8988T (cell line): ENCODE results near the gene HSF5.
"Not testable (repeated sequence)": the region's sequence is repeated elsewhere in the genome, so short reads cannot be mapped to it uniquely, and the experiment has no call there.

ENCODE experiments used
- DNase-seq: peaks from one replicate; pipeline ENCODE4 v3.0.0; 2011

The HSF5 gene

GRCh38 chr17:58412064-58412703 is 76.0 kb downstream of the HSF5 start:
- no peak for DNase-seq

GRCh38 chr17:58411408-58411894 is 76.8 kb downstream of the HSF5 start:
- DNase-seq = no peak

DNA sequence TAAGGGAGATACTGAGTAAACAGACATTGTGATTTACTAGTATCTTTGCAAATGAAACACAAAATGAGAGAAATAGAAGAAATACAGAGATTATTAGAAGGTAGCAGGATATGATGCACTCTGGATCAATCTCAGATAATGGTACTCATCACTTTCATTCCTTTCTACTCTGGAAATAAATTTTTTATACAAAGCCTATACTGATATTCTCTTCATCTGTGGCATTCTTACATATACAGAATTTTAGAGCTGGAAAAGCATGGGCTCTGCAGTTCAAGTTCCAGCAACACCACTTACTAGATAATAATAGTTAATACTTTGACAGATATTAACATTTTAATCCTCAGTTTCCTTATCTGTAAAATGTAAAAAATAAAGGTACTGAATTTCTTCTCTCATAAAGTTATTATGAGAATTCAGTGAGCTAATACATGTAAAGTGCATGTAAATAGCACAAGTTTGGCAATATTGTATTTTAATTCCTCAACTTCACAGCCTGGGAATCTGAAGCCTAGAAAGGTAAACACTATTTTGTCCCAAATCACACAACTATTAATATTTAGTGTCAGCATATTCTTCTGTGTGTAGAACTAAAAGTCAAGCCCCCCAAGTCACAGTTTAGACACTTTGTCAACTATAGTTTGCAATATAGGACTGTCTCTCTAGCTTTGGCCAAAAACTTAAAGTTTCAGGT is 77.3 kb downstream of the HSF5 start:
- no peak for DNase-seq

GRCh38 chr17:58409432-58409831 is 78.8 kb downstream of the HSF5 start:
- DNase-seq = no peak

GRCh38 chr17:58403311-58403710 is 84.9 kb downstream of the HSF5 start:
- no peak for DNase-seq

DNA sequence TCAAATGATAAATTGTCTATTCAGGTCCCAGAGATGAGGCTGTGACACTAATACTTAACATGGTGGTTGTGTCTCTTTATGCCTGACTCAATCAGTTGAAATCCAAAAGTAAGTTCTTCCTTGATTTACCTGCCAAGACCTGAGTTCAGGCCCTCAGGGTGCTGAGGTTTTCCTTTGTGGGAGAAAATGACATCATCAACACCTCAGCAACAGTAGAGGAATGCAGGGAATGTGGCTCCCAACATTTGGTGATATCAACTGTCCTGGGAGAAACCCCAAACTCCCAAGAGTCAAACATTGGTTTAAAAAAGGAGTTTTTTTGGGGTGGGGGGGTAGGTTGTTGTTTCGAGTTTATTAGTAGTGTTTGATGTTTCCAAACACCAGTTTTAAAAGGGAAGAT is 85.5 kb downstream of the HSF5 start:
- DNase-seq = no peak

DNA sequence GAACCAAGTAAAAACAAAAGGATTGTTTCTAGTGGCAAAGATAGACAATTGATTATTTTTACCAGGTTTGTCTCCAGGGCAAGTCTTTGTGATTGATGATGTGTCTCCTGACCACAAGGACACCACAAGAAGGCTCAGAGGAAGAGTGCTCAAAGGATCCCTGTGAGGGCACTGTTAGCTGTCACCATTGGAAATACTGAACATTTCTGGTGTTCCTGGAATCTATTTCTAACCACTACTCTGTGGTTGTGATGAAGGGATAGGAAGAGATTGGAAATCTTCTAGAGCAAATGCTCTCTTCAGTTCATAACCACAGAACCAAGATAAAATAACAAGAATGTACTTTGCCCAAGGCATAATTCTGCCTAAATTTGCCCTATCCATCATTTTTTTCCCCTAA is 86.2 kb downstream of the HSF5 start:
- DNase-seq = no peak

DNA sequence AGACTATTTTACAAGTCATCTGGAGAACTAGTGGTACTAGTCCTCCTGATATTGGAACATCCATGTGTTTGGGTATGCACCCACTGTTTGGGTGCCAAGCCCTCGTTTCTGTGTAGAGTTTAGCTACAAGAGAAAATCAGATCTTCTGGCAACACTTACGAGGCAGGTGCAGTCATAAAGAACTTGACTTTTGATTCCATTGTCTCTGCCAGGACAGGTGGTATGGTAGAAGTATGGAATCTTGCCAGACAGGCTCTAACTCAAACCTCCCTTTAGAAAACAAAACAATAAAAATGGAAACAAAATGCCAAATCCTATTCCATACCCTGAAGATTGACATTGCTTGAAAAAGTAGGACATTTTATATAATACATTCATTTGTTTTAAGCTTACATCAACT is 86.9 kb downstream of the HSF5 start:
- no peak for DNase-seq

DNA sequence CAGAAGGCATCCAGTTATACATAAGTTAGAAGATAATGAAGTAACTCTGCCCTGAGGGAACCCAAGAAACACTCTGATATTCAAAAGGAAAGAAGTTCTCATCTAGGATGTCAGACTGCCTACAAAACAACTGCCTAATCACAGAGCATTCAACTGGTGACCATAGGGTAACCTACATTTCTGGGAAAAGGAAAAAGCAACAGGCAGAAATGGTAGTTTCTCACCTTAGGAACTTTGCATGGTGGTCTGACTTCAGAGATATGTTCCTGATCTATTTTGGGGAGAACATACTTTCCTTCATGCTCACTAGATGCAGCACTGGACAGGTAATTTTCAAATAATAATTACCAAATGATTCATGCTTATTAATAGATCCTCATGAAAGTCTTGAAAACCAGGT is 87.4 kb downstream of the HSF5 start:
- no peak for DNase-seq

DNA sequence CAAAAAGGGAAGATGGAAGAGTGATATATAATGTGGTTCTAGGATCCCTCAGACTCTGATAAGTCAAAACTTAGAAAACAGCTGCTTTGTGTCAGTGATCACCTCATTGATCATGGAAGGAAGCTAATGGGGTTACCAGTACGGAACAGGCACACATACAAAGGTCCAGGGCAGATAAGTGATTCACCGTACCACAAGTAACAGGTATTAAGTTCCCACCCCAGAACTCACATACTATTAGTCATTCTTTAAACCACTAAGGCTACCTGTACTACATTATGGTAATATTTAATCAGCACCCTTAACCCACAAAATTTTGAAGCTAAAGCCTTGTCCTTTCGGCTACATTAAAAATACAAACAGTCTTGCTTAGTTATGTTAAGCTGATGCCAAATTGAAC is 88.2 kb downstream of the HSF5 start:
- no peak for DNase-seq

DNA sequence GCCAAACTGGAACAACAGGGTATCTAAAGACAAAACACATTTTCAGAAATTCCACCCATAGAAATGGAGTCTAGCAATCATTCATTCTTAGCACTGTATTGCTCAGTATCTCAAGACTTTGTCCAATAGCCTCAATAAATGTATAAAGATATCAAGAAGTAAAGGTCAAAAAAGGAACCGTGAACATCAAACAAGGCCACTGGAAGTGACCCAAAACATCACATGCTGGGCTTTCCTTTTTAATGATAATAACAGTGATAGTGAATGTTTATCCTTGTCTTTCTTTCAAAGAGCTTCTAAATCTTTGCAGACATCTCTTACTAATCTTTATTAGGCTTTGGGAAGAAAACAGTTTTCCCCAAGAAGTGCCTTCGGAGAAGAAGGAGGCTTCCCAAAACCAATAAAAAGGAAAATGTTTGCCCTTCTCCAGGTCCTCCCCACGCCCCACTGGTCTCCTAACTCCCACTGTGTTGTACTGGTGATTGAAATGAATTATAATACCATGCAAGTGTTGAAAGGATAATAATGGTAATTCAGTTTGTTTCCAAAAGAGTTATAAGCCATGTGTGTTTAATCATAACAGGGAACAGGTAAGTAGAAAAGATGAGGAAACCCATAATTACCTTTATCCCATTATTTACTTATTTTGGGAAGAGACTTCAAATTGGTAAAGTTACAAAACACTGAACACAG is 89.5 kb downstream of the HSF5 start:
- DNase-seq = no peak

DNA sequence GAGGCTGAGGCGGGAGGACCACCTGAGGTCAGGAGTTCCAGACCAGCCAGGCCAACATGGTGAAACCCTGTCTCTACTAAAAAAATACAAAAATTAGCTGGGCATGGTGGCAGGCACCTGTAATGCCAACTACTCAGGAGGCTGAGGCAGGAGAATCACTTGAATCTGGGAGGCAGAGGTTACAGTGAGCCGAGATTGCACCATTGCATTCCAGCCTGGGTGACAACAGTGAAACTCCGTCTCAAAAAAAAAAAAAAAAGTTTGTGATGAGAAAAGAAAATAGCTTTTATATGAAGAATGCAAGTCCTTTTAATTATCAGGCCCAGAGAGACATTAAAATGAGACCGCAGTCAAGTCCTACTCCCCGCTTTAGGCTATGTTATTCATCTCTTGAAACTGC is 90.8 kb downstream of the HSF5 start:
- not testable (repeated sequence) for DNase-seq

GRCh38 chr17:58396173-58396572 is 92.0 kb downstream of the HSF5 start:
- DNase-seq = no peak

DNA sequence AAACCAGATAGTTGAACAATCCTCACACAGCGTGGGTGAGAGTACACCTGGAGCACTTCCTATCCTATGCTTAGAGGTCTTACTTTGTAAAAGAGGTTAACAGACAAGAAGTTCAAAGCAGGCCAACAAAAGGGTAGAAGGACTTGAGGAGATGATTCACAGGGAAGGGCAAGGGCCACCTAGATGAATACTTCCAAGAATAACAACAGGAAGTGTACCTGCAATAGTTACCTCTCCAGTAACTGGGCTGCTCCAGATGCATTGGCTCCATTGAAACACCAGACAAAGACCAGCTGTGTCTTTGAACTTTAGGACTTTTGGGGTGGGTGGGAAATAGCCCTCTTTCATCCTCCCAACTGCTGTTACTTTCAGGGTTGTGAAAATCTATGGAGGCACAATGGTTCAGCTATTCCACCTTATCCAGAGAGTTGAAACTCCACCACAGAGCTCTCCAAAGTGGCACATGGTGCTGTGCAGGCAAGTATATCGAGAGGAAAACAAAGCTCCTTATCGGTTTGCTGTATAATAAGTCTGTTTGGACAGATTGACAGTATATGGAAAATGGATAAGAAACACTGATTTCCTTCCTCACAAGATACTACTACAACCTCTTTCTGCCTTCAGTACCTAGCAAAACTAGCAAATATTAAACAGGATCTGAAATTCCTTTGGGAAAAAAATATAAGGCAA is 93.5 kb downstream of the HSF5 start:
- no peak for DNase-seq

- DNase-seq = no peak
These were observed 96.8 kb downstream of the HSF5 start for GRCh38 chr17:58391302-58391984.

GRCh38 chr17:58390884-58391283 is 97.3 kb downstream of the HSF5 start:
- DNase-seq = no peak

DNA sequence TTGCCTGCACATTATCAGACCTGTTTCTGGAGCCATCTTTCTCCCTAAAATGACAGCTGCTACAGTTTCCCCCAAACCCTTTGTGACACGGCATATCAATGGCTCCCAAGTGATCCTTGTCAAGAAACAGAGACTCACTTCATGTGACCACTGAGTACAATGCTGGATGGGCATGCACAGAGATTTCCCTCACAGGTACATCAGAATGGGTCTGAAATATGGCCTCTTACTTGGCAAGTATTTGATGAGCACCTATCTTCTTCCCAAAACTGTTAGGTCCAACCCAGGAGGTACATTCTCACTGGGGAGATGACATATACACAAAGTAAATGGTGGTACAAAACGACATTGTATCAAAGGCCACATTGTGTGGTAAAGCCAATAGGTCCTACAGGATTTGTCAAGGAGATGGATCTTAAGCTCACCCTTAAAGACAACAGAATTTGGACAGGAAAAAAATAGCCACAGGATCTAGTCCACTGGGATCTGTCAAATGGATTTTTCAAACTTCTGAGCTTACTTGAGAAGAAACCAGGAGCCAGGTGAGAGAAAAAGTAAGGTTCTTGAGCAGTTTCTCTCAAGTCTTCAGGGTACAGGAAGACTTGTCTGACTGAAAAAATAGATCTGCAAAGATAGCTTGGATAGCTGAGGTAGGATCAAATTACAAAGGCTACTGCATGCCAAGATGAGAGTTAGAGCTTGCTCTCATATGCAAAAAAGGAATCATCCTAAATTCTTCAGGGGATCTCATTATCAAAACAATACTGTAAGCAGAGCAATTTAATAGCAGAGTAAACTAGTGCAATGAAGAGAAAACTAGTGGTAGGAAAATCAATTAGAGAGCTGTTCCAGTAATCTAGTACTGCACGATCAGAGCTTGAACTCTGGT is 99.7 kb downstream of the HSF5 start:
- no peak for DNase-seq

- no peak for DNase-seq
These were observed 100.4 kb downstream of the HSF5 start for GRCh38 chr17:58387834-58388233.

GRCh38 chr17:58386708-58387107 is 101.5 kb downstream of the HSF5 start:
- no peak for DNase-seq

DNA sequence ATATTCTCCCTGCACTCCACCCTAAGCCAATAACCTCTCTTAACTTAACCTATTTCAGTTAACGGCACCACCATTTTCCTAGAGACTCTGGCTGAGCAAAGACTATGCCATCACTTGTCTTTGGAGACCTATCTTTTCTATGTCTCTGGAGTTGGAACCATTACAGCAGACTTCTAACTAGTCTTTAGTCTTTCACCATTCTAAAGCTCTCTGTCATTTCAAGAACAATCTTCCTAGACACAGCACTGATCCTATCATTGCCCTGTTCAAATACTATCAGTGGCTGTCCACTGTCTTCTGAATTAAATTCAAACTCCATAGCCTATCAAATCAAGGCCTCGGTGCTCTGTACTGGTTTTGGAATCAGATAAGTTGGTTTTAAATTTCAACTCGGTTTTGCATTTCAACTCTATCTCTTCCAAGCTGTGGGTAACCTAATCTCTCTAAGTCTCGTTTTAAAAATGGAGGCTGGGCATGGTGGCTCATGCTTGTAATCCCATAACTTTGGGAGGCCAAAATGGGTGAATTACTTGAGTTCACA is 102.8 kb downstream of the HSF5 start:
- no peak for DNase-seq

DNA sequence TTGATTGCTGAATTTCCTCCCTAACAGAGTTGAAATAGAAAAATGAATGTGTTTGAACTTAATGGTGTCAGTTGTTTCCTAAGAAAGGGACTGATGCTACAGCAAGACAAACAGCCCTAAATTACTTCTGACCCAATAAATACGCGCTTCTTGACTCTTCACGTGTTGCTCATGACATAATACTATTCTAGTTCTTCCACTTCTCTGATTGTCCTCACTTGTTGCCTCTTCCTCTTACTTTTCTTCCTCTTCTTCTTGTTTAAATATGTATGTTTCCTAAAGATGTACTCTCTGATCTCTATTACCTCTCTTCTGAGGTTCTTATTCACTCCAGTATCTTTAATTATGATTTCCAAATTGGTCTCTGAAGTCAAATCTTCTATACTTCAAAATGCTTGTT is 103.3 kb downstream of the HSF5 start:
- no peak for DNase-seq
